Rectal smooth muscle tissue (tissue), 1 donor: ENCODE measurements around the gene CAMK2A.

Experiments used
- H3K27ac ChIP-seq: one replicate; pipeline ENCODE4 v1.7.0; 2013; ENCODE audit warnings: low read depth, low read length, inconsistent platforms
- H3K27me3 ChIP-seq: one replicate; pipeline ENCODE4 v1.7.0; 2013; ENCODE audit warnings: low read length; ENCODE audit not compliant: control insufficient read depth, insufficient read depth
- H3K36me3 ChIP-seq: one replicate; pipeline ENCODE4 v1.7.0; 2013; ENCODE audit warnings: low read length; ENCODE audit not compliant: control insufficient read depth, insufficient read depth
- H3K4me1 ChIP-seq: one replicate; pipeline ENCODE4 v1.7.0; 2013; ENCODE audit warnings: low read length; ENCODE audit not compliant: control insufficient read depth, insufficient read depth
- H3K4me3 ChIP-seq: one replicate; pipeline ENCODE4 v1.7.0; 2013; ENCODE audit warnings: low read length
- H3K9ac ChIP-seq: one replicate; pipeline ENCODE4 v1.7.0; 2013; ENCODE audit warnings: low read length

Gene CAMK2A

DNA sequence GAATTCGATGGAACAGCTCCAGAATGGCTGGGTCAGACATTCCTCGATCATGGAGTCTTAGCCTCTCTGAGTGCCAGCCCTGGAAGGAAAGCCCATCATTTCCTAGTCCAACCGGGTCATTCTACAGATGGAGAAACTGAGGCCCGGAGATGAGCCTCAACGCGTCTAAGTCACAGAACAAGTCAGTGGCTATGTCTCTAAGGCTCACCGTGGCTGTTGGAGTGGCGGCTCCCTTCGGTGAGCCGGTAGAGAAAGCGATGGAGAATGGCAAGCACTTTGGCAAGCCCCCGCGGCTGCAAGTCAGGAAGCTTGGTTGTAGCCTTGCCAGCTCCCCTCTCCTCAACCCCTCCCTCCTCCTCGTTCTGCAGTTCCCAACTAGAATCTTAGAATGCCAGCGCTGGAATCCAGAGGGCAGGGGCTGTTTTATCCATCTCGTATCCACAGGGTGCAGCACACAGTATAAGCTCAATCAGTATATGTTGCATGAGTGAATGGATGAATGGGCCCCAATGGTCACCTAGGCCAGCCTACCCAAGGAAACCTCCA is 13.6 kb upstream of the CAMK2A start:
- Histone ChIP-seq H3K9ac (no peak overlapping the region), H3K4me3 (peak overlapping the region; percentile 43), H3K36me3 (no peaks in the 10 kb centered on the region), H3K4me1 (peaks cover 12% of the 10 kb centered on the region), H3K27ac (peak overlapping the region; percentile 42), H3K27me3 (peaks cover 3% of the 10 kb centered on the region)

DNA sequence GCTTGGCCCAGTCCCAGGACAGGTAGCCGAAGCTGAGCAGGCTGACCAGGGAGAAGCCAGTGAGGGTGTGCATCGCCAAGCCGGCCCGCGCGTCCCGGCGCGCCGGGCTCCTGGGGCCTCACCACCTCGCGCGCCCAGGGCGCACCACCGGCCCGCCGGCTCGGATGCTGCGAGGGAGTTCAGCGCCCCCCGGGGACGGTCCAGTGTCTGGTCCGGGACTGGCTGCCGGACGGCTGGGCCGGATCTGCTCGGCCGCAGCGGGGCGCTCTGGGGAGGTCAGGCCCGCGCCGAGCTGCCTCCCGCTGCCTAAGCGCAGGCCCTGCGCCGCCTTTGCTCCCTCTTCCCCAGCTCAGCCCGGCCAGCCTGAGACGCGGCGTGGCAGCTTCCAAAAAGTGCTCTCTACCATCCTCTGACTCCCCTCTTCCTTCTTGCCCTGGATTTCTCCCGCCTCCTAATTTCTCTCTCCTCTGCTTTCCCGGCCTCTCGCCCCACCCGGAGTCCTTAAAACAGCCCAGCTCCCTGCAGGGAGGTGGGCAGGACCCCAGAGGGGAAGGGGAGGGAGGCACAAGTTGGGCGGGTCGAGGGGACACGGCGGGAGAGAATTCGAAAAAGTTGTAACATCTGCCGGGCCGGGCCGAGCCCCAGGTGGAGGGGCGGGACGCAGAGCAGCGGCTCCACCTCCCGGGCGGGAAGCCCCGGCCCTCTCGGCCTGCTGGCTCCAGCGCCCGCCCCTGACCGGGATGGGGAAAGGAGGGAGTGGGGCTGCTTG is 12.9 kb upstream of the CAMK2A start, which contains the start of gene ARSI:
Gene ARSI, minus strand, starts transcription at position 605 of the 769 bp plus-strand sequence. Its CDS starts 532 bp downstream, at position 73.
- Histone ChIP-seq H3K4me1 (peaks cover 12% of the 10 kb centered on the region), H3K4me3 (peak within 1 kb of the TSS; percentile 43), H3K27ac (peak within 1 kb of the TSS; percentile 42), H3K27me3 (peaks cover 3% of the 10 kb centered on the region), H3K9ac (no peak within 1 kb of the TSS), H3K36me3 (no peaks in the 10 kb centered on the region)

DNA sequence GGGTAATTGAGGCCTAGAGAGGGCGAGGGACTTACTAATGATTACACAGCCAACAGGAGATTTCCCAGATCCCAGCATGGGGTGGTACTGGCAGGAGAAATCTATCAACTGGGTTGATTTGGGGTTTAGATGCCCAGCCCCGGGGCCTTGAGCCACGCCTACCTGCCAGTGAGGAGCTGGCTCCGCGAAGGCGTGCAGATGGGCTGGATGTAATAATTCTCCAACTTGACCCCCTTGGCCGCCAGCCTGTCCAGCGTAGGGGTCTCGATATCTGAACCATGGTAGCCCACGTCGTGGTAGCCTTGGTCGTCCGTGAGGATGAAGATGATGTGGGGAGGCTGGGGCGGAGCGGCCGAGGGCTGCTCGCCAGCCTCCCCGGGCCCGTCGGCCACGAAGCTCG is 12.3 kb upstream of the CAMK2A start:
- H3K27ac ChIP-seq: no peak overlapping the region
- H3K4me1 ChIP-seq: peaks cover 12% of the 10 kb centered on the region
- peak overlapping the region; percentile 43 for H3K4me3 ChIP-seq

DNA sequence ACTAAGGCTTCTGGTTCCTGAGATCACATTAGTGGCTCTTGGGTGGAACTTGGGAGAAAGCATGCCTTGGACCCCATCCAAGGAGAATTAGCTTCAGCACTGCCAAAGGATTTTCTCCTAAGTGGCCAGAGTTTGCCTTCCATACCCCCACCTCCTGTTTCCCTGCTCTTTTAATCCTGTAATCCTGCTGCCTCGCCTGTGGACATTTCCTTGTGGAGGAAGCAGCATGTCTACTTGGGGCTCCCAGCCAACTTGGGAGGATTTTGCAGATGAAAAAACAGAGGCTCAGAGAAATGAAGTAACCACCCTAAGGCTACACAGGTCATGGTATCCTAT is 11.6 kb upstream of the CAMK2A start:
- Histone ChIP-seq H3K4me3 (no peak overlapping the region), H3K27ac (no peak overlapping the region), H3K27me3 (peaks cover 3% of the 10 kb centered on the region), H3K36me3 (no peaks in the 10 kb centered on the region), H3K4me1 (peaks cover 12% of the 10 kb centered on the region), H3K9ac (no peak overlapping the region)

More for the DNA sequence above, 12.3 kb upstream of the CAMK2A start:
- no peak overlapping the region for H3K9ac ChIP-seq
- no peaks in the 10 kb centered on the region for H3K36me3 ChIP-seq
- H3K27me3 ChIP-seq: peaks cover 3% of the 10 kb centered on the region

DNA sequence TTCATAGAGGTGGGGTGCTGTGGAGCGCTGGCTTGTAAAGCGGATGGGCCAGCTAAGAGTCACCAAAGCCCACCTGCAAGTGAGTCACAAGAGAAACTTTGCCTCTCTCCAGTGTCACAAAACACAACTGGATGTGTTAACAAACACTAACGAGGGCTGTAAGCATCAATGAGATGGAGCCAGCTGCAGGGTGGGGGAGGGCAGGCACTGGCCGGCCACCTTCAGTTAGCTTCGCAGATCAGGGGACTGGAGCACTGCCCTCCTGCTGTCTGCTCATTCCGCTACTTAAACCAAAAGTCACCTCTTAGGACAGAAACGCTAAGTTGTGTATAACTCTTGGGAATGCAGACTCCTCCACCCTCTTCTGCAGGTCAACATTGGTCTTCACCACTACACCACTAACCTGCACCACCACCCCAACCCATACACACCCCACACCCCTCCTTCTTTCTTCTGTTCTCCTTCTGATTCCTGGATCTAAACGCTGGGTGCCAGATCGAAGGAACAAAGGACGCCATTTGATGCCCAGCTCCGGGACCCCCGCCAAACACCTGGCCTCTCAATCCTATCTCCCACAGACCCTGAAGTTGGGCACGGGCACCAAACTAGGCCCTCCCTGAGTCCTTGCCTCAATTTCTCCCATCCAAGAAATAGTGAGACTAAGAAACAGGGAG is 11.1 kb upstream of the CAMK2A start:
- H3K36me3 ChIP-seq: no peaks in the 10 kb centered on the region
- H3K27me3 ChIP-seq: peaks cover 3% of the 10 kb centered on the region
- no peak overlapping the region for H3K9ac ChIP-seq
- H3K27ac ChIP-seq: peak overlapping the region; percentile 3
- H3K4me1 ChIP-seq: peaks cover 12% of the 10 kb centered on the region
- H3K4me3 ChIP-seq: no peak overlapping the region

DNA sequence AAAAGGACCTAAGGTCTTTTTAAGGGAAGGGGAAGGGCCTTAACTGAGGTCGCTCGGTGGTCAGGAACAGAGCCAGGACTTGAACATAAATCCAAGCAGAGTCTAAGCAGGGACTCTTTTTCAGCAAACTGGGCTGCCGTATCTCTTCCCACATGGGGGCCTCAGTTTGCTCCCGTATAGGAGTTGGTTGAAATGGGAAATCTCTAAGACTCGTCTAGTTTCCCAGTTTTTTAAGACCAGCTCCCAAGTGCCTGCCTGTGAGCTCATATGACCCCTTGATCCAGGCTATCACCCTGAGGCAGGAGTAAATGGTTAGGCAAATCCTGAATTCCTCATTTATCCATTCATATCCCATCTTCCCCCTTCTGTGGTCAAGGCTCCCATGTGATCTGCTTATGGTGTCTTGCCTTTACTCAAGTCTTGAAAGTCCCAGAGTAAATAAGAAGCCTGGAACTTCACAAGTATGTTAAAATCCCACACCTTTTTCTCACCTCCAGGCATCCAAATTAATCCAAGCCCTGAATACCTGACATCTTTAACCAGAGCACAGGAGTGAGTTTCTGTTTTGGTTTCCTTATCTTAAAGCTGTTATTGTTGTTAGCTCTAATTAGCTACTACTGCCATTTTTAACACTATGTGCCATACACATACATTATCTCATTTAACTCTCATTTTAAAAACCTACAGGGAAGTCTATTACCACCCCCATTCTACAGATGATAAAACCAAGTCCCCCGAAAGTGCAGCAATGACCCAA is 10.2 kb upstream of the CAMK2A start:
- Histone ChIP-seq H3K27ac (peak overlapping the region; percentile 64), H3K27me3 (peaks cover 3% of the 10 kb centered on the region), H3K9ac (no peak overlapping the region), H3K4me3 (no peak overlapping the region), H3K4me1 (peaks cover 13% of the 10 kb centered on the region), H3K36me3 (no peaks in the 10 kb centered on the region)

DNA sequence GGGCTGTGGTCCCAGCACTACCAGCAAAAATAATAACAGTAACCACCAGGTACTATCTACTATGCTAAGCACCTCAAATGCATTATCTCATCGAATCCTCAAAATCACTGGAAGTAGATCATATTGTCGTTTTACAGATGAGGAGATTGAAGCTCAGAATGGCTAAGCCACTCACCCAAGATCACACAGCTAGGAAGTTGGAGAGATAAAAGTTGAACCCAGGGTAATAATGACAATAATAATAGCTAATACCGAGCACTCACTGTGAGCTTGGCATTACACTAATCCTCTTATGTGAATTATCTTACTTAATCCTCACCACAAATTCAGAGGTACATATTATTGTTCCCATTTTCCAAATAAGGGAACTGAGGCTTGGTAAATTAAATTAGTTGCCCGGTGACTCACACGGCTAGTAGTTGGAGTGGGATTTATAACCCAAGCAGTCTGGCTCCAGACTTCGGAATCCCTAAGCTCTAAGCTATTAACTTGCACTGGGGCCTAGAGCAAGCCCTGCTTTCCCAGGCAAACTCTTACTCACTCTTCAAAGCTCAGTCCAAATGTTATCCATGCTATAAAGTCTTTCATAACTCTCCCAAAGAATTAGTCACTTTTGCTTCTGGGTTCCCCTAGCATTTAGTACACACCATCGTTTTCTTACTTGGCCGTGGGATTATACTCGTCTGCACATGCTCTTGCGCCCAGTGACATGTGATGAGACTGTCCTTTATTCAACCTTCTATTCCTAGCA is 9.3 kb upstream of the CAMK2A start:
- Histone ChIP-seq H3K9ac (no peak overlapping the region), H3K27me3 (peaks cover 3% of the 10 kb centered on the region), H3K4me1 (peaks cover 13% of the 10 kb centered on the region), H3K4me3 (no peak overlapping the region), H3K36me3 (no peaks in the 10 kb centered on the region), H3K27ac (peak overlapping the region; percentile 64)

DNA sequence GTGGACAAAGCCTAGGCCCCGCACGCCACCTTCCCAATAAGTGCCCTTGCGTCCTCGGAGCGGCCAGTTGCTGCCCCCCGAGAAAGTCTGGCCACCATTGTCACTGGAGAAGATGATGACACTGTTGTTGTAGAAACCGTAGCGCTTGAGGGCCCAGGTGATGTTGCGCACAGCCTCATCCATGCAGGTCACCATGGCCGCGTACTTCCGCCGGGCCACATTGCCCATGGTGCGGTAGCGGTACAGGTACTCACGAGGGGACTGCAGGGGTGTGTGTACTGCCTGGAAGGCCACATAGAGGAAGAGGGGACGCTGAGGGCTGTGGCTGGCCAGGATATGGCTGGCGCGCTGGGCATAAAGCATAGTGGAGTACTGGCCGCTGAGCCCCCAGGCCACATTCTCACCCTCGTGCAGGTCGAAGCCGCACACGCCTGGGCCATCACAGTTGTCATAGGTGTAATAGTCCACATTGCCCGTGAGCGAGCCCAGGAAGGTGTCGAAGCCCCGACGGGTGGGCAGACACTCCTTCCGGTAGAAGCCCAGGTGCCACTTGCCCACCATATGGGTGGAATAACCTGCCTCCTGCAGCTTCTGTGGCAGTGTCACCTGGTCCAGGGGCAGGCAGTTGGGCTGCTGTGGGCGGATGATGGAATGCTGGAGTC is 8.5 kb upstream of the CAMK2A start:
- peak overlapping the region; percentile 46 for H3K27ac ChIP-seq
- peaks cover 2% of the 10 kb centered on the region for H3K27me3 ChIP-seq
- H3K4me3 ChIP-seq: no peak overlapping the region
- no peak overlapping the region for H3K9ac ChIP-seq
- H3K36me3 ChIP-seq: no peaks in the 10 kb centered on the region
- peaks cover 8% of the 10 kb centered on the region for H3K4me1 ChIP-seq

DNA sequence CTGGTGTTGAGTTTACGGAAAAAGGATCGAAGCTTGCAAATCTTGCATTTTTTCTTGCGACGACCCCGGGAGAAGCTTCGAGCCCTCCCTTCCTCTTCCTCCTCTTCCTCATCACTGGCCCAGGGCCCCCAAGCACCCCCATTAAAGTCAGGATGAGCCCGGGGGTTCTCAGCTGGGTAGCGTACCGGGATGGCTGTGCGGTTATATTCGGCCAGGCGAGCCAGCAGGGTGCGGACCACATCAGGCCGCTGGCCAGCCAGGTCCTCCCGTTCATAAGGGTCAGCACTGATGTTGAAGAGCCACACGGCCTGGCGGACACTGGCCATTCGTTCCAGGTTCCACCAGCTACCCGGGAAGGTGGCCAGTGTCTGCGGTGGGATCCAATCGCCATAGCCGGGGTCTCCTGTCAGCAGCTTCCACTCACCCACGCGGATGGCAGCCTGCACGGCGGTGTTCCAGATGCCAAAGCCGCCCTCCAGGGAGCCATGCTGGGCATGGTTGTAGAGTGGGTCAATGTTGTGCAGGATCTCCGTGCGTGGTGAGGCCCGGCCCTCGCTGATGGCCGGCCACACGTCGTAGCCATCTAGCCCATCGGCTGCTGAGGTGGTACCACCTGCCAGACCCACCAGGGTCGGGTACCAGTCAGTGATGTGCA is 7.8 kb upstream of the CAMK2A start:
- H3K27me3 ChIP-seq: no peaks in the 10 kb centered on the region
- no peak overlapping the region for H3K9ac ChIP-seq
- H3K36me3 ChIP-seq: no peaks in the 10 kb centered on the region
- H3K27ac ChIP-seq: no peak overlapping the region
- H3K4me1 ChIP-seq: peaks cover 6% of the 10 kb centered on the region
- no peak overlapping the region for H3K4me3 ChIP-seq

DNA sequence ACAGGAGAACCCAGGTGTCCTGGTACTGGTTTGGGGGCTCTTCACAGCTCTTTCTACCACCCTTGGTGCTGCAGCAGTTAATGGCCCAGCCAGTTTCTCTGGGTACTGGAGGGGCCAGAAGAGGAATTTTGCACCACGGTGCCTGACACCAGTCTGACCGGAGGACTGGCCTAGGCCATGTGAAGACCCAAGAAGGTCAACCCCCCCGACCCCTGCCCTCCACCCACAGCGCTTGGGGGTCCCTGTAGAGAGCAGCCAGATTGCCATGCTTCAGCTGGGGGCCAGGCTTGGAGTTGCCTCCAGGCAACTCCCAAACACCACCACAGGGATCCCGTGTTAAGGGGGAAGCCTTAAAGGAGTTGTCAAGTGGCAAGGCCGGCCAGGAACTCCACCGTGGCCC is 6.9 kb upstream of the CAMK2A start:
- H3K4me1 ChIP-seq: peaks cover 6% of the 10 kb centered on the region
- no peaks in the 10 kb centered on the region for H3K27me3 ChIP-seq
- no peaks in the 10 kb centered on the region for H3K36me3 ChIP-seq
- H3K4me3 ChIP-seq: no peak overlapping the region
- H3K9ac ChIP-seq: no peak overlapping the region
- H3K27ac ChIP-seq: no peak overlapping the region
